HG02623 (cell line): ENCODE measurements around the gene GID4.

ENCODE experiments used
- ATAC-seq: cut with Tn5 transposase; IDR thresholded peaks from one replicate; pipeline ENCODE4 v1.9.1; 2021; ENCODE audit warnings: moderate library complexity; ENCODE audit not compliant: unreplicated experiment

The GID4 gene

GRCh38 chr17:18016426-18016825 lies 22.8 kb upstream of the GID4 start:
- no peak for ATAC-seq

DNA sequence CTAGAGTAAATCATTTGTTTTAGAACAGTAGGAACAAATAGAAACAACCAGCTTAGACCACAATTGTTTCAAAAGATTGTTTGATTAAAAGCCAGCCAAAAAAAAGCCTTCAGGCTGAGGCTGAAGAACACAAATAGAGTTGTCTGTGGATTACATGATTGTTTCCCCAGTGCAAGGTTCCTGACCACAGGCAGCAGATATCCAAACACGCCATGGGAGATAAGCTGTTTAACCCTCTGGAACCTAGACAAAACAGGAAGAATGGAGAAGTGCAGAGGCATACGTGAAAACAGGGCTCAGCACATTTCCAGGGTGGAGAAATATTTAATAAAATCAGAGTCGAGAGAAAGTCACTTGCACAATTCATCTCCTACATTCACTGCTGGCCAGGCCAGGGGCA lies 21.2 kb upstream of the GID4 start:
- ATAC-seq: no peak

DNA sequence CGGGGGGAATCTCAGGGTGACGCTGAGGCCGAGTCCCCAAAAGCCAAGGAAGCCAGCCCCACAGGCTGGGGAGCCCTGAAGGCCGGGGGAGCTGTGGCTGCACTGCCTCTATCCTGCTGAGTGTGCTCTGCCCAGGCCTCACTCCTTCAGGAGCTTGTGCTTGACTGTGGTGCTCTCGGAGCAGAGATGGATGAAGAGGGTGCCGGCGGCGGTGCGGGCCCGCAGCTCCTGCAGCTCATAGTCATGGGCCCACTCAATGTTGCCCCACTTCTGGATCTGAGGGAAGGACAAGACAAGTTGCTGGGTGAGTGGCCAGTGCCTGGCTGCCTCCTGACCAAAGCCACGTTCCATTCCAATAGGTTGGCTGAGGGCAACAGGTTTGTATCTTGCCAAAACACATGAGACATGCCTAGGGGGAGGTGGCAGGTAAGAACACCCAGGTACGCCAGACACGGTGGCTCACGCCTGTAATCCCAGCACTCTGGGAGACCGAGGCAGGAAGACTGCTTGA lies 20.7 kb upstream of the GID4 start:
- no peak for ATAC-seq

GRCh38 chr17:18019838-18020154 lies 19.4 kb upstream of the GID4 start:
- ATAC-seq: no peak

GRCh38 chr17:18020971-18021370 lies 18.2 kb upstream of the GID4 start:
- ATAC-seq: no peak

- no peak for ATAC-seq
Observed at GRCh38 chr17:18021372-18021771, 17.8 kb upstream of the GID4 start.

DNA sequence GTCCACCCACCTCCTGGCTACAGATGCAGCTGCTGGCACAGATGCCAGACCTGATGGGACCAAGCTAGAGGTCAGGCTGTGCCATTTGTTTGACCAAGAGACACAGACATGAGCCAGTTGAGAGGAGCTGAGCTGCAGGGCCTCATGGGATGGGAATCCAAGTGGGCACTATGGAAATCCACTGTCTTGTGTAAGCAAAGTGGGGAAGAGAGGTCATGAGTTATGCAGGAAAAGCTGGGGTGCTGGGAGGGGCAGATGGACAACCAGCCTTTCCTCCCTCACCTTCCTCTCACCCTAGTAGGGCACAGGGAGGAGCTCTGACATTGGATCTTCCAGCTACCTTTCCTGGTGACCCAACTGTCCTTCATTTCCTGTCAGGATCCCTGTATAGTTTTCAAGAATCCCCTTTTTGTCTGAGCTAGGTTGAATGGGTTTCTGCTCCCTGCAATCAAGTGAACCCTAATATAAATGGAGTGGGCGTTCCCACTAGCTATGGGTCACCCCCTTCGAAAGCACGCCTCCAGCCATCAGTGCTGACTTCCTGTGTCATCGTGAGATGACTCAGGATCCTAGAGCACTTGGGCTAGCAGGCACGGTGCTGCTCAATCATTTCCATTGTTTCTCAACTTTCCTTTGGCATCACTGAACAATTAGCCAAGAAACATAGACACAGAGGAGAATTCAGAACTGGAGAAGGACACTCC lies 13.8 kb upstream of the GID4 start:
- ATAC-seq: no peak

GRCh38 chr17:18025945-18026776 lies 13.0 kb upstream of the GID4 start:
- no peak for ATAC-seq

DNA sequence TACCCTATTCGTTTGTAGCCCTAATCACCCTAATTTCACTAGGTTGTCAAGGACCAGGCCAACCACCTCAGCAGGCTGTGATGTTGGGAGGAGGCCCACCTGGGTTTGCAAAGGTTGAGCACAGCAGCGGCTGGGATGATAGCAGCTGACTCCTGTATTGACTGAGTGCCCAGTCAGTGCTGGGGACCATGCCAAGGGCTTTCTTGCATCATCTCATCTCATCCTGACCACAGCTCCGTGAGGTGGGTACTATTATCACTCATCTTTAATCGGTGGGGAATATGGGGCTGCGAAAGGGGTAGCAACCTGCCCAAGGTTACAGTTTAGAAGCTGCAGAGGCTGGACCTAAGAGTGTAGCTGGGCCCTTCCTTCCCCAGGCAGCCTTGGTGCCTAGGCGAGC lies 11.9 kb upstream of the GID4 start:
- no peak for ATAC-seq

DNA sequence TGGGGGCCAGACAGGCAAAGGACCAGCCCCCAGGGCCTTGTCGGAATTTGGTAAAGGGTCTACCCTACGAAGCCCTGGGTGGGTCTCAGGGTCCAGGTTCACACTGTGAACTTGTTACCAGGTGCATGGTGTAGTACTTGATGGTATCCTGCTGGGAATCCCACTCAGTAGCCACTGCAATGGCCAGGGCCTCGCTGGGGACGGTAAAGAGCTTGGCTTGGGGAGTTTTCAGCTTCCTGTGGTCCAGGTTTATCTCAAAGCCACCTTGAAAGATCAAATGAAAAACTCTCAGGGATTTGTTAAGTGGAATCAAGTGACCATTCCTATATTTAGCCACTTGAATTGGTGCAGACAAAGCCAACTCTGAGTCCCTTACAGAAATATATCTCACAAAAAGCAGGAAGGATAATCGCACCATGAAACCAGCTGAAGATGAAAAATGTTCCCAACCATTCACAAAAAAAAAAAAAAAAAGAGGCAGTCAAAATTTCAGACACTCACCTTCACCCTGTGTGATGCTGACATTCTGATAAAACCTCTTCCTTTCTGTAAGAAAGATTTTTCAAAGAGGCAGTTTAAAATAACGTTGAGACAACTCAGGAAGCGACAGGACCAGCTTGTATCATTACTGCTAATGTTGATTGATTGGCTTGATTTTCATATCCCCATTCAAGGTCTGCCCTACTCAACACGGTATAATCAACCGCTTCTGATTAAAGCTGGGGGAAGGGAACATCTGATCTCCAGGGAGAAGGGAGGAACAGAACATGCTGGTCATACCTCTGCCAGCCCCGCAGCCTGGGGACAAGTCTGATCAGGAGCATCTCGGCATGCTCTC lies 10.9 kb upstream of the GID4 start:
- ATAC-seq: no peak

DNA sequence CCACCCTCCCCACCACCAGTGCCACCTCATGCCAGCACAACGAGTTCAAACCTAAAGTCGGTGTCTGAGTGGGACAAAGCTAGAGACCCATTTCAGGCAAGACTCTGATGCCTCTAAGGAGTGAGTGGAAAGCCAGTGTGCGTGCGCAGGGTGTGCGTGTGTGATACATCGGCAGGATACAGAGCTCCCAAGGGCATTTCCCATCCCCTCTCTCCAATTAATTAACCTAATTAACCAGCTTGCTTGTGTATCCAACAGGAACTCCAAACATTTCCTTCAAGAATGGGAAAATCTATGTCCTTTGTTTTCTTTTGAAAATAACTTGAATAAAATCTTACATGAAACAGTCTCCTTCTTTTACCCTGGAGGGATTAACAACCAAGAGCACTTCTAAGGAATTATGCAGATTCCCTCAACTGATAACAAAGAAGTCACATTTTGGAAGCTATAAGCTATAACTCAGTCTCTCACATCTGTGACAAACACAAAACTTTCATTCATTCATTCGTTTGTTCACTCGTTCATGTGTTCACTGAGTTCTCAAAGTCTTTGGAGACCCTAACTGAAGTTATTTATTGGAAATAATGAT lies 10.2 kb upstream of the GID4 start:
- ATAC-seq: no peak

DNA sequence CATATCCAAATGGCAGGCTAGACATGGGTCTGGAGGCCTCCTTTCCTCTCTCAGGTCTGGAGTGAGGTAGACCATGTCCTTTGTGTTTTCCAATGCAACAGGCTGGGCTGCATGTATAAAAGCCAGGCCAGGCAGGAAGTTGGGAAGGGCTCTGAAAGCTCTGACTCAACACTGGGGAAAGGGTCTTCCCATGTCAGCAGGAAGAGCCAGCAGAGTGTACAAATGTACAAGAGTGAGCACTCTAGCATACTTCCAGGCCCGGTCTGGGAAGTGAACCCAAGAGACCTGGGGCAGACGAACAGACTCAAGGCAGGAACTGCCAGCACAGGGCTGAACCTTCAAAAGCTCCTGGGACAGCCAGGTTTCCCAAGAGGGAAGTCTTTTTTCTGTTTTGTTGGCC lies 7.3 kb upstream of the GID4 start:
- no peak for ATAC-seq

DNA sequence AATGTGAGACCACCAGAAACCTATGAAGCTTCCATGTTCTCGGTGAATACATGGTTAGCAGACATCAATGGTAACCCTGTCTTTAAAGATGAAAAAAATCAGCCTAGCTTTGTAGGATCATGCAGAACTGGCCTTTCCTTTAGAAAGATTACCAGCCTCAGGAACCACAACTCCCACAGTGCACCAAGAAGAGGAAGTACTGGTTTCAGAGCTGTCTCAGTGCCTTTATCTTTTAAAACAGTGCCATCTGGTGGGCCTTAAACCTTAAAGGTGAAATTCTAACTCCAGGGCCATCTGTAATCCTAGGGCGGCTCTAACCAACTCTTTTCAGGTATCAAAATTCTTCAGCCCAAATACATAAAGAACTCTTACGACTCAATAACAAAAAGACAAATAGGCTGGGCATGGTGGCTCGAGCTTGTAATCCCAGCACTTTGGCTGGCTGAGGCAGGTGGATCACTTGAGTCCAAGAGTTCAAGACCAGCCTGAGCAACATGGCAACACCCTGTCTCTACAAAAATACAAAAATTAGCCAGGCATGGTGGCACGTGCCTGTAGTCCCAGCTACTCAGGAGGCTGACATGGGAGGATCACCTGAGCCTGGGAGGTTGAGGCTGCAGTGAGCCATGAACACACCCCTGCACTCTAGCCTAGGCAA lies 5.6 kb upstream of the GID4 start:
- peak; percentile 69 for ATAC-seq

DNA sequence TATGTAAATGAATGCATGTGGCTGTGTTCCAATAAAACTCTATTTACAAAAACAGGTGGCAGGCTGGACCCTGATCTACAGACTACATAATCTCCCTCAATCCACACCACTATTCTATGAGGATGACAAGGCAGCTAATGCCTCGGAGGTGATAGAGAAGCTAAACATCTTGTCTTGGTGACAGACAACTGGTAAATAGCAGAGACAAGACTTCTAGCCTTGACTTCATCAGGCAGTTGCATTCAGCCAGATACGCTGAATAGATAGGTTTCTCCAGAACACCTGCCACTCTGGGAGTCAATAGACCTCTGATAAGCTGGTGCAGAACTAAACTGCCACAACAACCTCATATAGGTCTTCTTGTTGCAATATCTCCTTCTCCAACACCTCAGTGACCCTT lies 3.5 kb upstream of the GID4 start:
- ATAC-seq: no peak

DNA sequence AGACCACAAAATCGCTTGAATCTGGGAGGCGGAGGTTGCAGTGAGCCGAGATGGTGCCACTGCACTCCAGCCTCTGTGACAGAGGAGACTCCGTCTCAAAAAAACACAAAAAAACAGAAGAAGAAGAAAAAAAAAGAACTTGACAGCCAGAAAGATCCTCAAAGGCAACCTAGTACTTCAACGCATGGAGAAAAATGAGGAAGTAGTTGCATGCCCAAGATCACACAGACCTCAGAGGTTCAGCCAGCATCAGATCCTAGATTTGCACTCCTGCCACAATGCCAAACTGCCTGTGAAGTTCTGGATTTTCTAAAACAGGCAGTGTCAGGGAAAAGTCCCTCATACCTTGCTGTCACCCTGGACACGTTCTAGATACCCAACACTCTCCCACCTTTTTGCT lies 1.7 kb upstream of the GID4 start:
- no peak for ATAC-seq

- ATAC-seq: no peak
Observed at GRCh38 chr17:18038149-18038850, 908 bp upstream of the GID4 start.

- ATAC-seq: peak; percentile 29
Observed at GRCh38 chr17:18039535-18040260, 490 bp downstream of the GID4 start.

DNA sequence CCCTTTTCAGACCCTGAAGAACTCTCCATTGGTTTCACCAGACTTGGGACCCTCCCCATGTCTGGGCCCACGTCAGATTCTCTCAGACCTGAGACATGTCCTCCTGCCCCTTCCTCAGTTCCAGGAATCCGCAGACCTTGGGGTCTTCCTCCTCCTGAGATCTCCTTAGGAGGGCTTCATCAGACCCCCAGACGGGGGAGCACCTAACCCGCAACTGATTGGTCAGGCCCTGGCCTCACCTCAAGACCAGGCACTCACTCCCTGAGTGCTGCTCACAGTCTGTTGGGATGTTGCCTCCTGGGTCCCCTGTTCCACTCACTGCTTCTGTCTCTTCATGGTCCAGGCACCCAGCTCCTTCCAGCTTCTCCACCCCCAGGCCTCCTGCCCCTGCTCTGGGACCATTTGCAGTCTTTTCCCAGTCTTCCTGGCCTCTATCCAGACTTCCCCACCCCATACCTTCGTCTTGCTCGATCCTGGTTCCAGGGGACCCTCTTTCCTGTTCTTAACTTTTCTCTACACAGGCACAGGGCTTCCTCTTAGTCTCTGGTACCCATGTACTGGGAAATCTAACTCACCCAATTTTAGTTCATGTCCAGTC lies 1.2 kb downstream of the GID4 start:
- no peak for ATAC-seq

GRCh38 chr17:18041776-18042175 lies 2.6 kb downstream of the GID4 start:
- ATAC-seq: no peak
